Measurements from ENCODE around the gene LPXN. TPM values are rescaled to one million over a fixed set of nuclear protein-coding genes. Genes with fewer than 3 reads are reported as not detected.

The LPXN gene
- total RNA-seq, 1 donor from 2014 or later = 17.2 TPM

DNA sequence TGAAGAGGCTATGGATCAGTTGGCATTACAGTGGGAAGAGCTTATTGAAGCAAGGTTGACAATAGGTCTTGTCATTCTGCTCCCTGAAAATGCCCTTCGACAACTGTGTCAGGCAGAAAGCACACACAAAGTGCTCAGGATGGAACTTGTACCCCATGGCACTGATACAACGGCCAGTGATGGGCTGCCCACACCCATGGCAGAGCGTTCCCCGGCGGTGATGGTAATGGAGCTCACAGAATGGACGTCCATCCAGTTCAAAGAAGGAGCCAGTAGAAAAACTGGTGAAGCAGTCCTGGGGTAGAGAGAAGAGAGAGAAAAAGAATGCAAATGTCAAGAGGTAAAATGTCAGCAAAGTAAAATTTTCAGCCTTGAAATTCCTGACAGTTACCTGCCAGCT lies 48.2 kb downstream of the LPXN start:
- ATAC-seq (no peak), DNase-seq (ENCODE audit: low spot score) (no peak)
- intact Hi-C loops (cut with DNase I) = no loop called here

DNA sequence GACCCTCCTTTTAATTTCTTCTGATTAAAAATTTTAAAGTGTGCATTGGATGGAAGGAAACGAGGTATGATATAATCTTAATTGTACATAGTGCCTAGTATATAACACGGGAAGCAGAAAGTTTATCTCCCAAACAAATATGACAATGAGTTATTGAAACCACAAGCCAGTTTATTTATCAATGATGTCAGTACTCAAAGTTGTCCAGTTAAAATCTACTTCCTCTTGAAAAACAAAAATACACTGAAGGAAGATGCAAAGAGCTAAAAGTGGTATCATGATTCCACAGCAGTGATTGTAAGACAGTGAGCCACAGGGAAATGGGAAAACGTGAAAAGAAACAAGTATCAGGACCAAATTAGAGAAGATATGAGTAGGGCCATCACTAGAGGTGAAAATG lies 48.9 kb downstream of the LPXN start:
- DNase-seq (ENCODE audit: low spot score) (no peak), ATAC-seq (no peak)
- intact Hi-C loops (cut with DNase I) = no loop called here

DNA sequence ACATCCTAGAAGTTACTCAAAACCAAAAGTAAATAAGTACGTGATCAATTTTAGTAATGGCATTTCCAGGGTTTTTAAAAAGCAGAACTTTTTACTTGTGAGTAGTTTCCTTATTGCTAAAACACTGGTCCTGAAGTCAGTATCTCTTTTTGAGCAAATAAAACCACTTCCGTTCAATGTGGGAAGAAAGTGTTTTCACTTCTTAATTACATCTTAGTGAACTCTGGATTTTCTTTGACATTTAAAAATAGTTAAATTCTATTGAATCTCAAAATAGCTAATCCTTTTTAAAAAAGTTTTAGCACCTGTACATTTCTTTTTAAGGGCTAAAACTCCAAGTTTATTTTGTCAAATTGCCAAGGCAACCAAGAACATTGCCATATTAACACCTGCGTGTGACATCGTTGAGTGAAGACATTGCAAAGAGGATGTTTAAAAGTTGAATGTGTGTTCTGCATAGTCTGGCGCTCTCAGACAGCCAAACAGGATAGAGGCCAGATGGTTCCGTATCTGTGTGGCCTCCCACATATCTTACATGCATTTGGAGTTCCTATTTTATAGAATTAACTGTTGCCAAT lies 50.5 kb downstream of the LPXN start:
- intact Hi-C loops (cut with DNase I) = no loop called here
- ATAC-seq = peak; percentile 66
- DNase-seq (ENCODE audit: low spot score) = no peak

DNA sequence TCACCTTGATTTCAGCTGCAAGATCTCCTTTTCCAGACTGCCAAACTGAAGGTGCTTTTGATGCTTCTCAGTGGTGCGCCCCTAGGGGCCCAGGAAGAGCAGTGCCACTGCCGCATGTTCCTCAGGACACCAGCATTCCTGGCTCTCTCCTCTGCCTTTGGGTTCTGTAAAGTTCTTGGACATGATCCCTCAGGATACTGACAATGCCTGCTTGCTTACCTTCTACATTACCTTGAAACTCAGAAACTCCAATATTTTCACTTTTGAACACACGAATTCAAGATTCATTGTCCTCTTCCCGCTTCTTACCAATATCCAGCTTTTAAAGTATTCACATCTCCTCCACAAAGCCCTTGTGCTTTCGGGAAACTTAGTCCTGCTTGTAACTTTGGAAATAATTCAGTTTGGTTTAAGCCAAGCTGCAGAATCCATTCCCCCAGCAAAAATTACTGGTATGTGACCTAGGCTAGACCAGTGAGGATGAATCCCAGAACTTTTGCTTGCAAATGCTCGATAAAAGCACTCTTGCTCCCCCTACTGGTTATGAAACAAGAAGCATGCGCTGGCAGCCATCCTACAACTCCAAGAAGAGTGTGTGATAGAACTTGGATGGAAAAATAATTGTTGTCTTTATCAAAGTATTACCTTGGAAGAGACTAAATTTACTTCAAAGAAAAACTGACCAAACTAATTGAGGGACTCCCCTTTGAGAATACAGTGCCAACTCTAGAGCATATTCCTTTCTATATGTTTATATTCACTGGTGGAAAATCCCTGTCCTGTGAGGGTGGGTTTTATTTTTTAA lies 51.2 kb downstream of the LPXN start:
- DNase-seq (ENCODE audit: low spot score) (peak; percentile 79), ATAC-seq (peak; percentile 93)
- intact Hi-C loops (cut with DNase I) = no loop called here

DNA sequence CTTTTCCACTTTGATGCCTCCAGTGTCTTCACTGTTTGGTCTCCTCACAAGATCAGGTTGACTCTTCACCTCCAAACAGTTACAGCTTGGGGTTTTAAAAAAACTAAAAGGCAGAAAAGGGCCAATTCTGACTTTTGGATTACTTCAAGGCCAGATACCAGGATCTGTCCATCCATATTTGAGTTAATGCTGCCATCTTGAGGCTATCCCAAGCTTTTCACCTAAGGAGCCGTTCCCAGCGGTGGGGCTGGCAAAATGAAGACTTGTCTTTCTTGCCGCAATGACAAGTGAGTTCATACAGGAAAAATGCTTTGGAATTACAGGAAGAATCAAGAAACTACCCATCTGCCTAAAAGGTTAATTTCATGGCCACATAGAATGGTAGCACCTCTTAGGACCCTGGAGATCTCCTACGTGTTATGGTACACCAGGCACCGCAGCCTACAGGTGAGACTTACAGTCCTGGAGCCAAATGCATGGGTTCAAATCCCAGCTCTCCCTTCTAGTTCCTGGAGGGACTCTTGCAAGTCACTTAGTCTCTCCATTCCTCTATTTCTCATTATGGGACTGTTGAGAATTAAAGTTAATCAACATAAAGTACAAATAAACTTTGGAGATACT lies 61.8 kb downstream of the LPXN start:
- no peak for DNase-seq (ENCODE audit: low spot score)
- intact Hi-C loops (cut with DNase I) = no loop called here
- no peak for ATAC-seq

DNA sequence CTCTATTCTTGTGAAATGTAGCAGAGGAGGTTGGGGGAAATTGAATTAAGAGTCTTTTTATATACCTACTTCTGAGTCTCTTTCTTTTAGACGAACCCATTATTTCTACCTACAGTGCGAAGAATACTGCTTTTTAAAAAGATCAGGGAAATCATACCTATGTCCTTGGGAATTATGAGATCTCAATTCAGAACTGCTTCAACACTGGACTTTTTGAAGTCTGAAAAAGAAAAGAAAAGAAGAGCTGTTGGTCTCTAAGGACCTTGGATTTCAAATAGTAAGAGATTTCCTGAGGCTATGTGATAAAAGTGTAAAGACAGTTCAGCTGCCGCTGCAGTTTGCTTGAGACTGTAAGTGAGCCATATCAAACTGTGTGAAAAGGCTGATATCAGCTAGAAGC lies 64.0 kb downstream of the LPXN start:
- no peak for DNase-seq (ENCODE audit: low spot score)
- ATAC-seq = no peak
- intact Hi-C loops (cut with DNase I) = no loop called here

DNA sequence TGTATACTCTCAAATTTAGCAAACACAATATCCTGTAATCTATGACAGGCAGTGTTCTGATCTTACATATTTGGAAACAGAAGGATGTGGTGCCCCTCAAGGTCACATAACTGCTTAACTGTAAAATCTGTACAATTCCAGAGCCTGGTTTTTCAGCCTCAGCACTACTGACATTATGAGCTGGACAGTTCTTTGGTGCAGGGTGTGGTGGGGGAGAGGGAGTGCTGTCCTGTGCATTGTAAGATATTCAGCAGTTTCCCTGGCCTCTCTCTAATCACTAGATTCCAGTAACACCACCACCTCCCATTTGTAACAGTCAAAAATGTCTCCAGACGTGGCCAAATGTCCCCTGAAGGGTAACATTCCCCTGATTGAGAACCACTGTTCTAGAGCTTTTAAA lies 65.9 kb downstream of the LPXN start:
- DNase-seq (ENCODE audit: low spot score) (no peak), ATAC-seq (no peak)
- intact Hi-C loops (cut with DNase I) = no loop called here

DNA sequence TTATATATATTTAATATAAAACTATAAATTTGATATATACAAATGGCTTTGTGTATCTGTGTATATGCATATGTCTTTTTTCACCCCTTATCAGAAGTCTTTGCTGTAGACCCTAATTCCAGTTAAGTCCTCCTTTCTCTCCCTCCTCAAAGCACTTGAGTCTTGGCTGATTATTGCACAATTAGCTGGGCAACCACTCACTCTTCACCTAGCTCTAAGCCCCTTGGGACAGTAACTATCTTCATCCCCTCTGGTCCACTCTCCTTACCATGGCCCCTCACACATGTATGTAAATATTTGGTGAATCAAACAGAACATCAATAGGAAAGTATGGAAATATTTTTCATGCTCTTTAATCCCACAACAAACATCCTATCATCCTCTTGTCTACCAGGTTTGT lies 66.8 kb downstream of the LPXN start:
- intact Hi-C loops (cut with DNase I) = no loop called here
- ATAC-seq (no peak), DNase-seq (ENCODE audit: low spot score) (no peak)

DNA sequence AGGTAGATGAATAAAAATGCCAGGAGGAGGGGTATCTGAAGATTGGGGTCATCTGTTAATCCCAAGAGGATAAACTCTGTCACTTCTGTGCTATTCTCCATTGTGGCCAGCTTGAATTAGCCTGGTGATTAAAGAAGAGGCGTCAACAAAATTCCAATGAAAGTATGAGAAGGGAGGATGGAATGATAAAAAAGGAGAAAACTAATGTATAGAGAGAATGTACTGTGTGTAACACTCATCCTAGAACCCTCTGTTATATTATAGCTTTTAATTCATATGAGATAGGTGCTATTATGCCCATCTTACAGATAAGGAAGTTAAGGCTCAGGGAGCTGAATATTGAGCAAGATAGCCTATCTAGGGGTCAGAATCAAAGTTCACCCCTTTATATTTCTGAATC lies 67.7 kb downstream of the LPXN start, which contains the start of gene OR5B21:
Gene OR5B21, minus strand, starts transcription at position 101 of the 400 bp plus-strand sequence. Its CDS starts 0 bp downstream, at position 101.
- ATAC-seq (no peak), DNase-seq (ENCODE audit: low spot score) (no peak)
- intact Hi-C loops (cut with DNase I) = no loop called here

DNA sequence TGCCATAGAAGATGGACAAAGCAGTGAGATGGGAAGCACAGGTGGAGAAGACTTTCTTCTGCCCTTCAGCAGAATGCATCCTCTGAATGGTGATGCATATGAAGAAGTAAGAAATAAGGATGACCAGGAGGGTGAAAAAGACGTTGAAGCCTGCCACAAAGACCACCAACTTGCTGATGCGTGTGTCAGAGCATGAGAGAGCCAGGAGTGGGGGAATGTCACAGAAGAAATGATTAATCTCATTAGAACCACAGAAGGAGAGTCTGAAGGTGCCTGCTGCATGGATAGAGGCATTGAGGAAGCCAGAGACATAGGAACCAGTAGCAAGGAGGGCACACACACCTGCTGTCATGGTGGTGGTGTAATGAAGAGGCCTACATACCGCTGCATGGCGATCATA lies 68.3 kb downstream of the LPXN start:
- ATAC-seq (no peak), DNase-seq (ENCODE audit: low spot score) (no peak)
- intact Hi-C loops (cut with DNase I) = no loop called here

DNA sequence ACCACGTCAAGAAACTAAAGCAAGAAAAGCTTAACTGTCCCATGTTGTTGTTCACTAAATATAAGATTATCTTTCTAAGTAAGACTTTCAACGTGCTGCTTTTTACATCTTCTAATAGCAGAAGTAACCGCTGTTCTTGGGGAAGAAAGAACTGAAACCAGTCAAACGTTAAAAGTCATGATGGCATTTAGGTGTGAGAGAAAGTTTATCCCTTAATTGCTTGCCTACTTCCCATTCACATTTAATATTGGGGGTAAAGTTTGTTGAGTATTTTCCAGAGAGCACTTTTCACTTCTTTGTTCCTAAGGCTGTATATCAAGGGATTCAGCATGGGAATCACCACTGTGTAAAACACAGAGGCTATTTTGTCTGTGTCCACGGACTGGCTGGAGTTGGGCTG lies 68.7 kb downstream of the LPXN start:
- DNase-seq (ENCODE audit: low spot score) (no peak), ATAC-seq (no peak)
- intact Hi-C loops (cut with DNase I) = no loop called here

DNA sequence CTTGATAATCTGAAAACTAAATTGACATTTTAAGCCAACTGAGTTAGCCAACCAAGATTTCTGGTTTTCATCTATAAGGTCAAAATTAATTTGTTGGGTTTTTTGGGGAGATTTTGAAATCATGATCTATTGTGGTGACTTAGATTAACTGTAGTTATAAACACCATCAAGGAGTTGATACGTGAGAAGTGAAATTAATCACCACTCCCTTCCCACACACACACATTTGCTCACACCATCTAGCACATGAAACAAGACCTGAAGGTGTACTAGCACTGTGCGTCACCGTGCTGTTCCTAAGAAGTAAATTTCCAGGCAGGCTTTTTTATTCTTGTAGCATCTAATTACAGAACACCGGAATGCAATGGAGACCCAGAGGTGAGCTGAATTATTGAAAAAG lies 69.8 kb downstream of the LPXN start:
- intact Hi-C loops (cut with DNase I) = no loop called here
- no peak for ATAC-seq

DNA sequence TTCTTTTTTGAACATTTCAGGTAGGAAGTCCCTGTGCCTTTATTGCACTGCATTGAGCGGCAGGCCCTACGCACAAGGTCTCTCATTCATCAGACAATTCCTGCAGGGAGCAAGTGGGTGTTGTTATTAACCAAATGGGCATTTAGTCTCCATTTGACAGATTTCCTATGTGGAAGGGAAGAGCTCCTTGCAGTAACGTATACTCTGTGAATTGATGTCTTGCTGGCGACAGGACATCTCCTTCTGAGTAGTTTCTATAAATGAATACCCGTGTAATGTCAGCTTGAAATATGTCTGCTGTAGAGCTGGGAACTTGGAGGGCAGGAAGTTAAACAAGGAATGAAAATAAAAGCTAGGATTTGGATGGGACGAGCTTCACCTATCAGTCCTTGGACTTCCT lies 71.4 kb downstream of the LPXN start:
- intact Hi-C loops (cut with DNase I) = no loop called here

More for the DNA sequence above, 69.8 kb downstream of the LPXN start:
- no peak for DNase-seq (ENCODE audit: low spot score)

DNA sequence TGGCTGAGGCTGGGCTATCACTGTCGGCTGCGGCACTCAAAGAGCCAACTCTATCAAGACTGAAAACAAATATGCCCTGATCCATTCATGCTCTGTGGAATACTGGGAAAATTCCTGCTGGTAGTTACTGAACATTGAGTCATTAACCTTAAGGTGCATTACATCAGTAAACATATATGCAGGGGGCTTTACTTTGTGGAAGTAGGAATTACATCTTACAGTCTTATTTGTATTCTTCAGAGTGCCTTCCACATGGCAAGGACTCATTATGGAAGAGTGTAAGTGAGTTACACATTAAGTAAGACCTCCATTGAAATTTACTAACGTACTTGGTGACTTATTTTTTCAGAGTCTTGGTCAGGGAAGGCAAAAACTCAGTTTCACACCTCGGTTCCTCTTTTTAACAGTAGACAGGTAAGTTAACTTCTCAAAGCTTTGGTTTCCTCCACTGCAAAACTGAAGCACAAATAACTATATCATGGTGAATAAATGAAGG lies 72.2 kb downstream of the LPXN start:
- DNase-seq (ENCODE audit: low spot score) (no peak), ATAC-seq (no peak)

More for the DNA sequence above, 71.4 kb downstream of the LPXN start:
- no peak for DNase-seq (ENCODE audit: low spot score)
- ATAC-seq = no peak

DNA sequence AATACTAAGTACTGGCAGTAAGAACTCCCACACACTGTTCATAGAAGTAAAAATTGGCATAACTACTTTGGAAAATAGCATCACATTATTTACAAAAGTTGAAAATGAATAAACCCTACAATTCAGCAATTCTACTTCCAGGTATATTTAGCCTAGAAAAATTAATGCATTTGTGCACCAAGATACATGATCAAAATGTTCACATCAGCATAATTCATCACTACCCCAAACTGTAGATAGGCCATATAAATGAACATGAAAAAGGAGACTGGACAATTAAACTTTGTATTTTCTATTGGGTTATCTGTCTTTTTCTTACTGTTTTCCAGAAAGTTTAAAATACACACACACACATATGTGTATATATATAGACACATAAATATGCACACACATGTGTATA lies 73.7 kb downstream of the LPXN start:
- DNase-seq (ENCODE audit: low spot score) (no peak), ATAC-seq (no peak)
- intact Hi-C loops (cut with DNase I) = no loop called here

More for the DNA sequence above, 72.2 kb downstream of the LPXN start:
- intact Hi-C loops (cut with DNase I) = no loop called here

DNA sequence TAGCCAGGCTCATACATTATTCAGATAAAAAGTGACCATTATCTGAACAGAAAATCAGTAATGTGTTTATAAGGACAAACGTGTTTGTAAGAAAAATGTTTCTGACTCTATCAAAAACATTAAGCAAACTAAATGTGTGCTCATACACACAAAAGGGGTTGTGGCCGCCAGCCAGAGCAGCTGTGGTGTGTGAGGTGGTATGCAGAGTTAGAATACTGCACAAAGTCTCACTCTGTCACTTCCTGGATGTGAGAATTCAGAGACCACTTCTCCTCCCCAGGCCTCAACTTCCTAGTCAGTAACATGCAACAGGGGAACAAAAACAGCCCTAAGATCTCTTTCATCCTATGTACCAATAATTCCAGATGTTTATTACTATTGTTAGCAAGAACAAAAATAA lies 77.2 kb downstream of the LPXN start:
- intact Hi-C loops (cut with DNase I) = no loop called here
- ATAC-seq = no peak

DNA sequence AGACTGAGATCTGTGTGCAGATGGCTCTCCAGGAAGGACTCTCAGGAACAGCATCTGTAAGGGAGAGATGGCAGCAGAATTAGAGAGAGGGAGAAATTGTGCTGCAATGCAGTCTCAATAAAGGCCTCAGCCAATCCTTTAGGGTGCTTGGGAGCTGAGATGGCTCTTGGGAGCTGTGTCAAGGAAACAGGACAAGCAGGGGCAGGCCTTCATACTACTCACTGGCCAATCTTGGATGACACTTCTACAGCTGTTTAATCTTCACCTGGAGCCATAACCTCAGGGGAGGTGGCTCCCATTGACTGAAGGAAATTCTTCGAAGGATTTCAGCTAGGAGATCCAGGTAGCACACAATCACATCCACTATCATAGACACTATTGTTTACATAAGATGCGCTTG lies 77.7 kb downstream of the LPXN start:
- intact Hi-C loops (cut with DNase I) = no loop called here
- no peak for ATAC-seq
- DNase-seq (ENCODE audit: low spot score) = no peak

More for the DNA sequence above, 77.2 kb downstream of the LPXN start:
- no peak for DNase-seq (ENCODE audit: low spot score)

DNA sequence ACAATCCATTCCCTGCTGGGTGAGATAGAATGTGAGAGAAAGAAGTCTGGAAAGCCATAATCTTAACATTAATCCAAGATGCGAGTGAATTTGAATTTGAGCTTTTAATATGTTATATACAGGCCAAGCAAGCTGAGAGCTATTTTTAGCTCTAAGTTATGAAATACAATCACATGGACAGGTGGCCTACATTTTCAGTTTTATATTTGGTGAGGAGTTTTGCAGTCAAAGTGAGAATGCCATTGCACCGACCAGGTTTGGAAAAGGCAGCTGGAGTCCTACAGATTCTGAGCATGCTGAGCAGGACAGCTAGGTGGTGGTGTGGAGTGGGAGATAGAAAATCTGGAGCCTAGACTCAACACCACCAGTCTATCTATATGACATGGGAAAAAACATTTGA lies 79.8 kb downstream of the LPXN start:
- intact Hi-C loops (cut with DNase I) = no loop called here
- DNase-seq (ENCODE audit: low spot score) (no peak), ATAC-seq (no peak)

DNA sequence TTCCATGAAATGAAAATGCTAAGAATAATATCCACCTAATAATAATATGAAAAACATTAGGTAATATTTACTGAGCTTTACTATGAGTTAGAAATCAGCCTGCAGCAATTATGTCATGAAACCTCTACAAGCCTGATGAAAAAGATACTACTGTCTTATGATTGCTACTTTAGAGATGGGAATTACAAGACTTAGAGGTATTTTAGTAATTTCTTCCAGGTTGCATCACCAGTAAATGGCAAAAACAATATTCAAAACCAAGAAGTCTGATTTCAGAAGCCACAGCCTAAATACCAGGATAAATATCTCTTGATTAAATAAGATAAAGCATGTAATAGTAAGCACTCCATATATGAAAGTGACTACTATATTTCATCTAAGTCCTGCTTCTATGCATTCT lies 81.6 kb downstream of the LPXN start:
- ATAC-seq (no peak), DNase-seq (ENCODE audit: low spot score) (no peak)
- intact Hi-C loops (cut with DNase I) = no loop called here

DNA sequence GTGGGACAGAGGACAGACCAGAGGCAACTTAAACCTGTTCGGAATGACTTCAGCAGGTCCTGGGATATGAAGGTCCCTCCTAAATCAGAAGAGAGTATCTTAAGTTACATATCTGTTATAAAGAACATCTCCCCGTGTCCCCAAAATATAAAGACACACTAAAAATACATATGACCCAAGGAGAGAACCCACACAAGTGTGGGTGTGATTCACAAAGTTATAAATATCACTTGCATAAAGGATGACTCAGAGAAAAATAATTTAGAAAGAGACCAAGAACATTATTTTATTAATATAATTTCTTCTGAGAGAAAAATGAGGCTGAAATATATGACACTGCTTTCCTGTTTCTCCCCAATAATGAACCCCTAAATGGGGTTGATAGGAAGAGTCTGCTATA lies 82.0 kb downstream of the LPXN start:
- DNase-seq (ENCODE audit: low spot score) = no peak
- intact Hi-C loops (cut with DNase I) = no loop called here
- ATAC-seq = no peak

Measured in sciatic nerve (tissue), 2 donors.